Sigmoid colon (tissue), 4 donors: Measurements from ENCODE around the gene SDK2.

ENCODE experiments used
- POLR2AphosphoS5 ChIP-seq, 4 donors: sonication (generic); formaldehyde crosslinking; IDR thresholded peaks; one replicate each; pipeline ENCODE4 v1.6.1; 2017; ENCODE audit warnings: antibody characterized with exemption in 4 of 4
- TF ChIP-seq, protein P1 (sequence below), 4 experiments: fragments of 450-650 bp in 3 of 4; fragments of 200-600 bp in 1 of 4; IDR thresholded peaks; one replicate each; pipeline ENCODE4 v1.5.1; 2016 to 2019; ENCODE audit warnings: antibody characterized with exemption in 4 of 4, mild to moderate bottlenecking in 3 of 4, moderate library complexity in 2 of 4

- TF ChIP-seq POLR2AphosphoS5 (IDR thresholded peaks at IDR 0.05), result no peak
- TF ChIP-seq, protein P1, sequence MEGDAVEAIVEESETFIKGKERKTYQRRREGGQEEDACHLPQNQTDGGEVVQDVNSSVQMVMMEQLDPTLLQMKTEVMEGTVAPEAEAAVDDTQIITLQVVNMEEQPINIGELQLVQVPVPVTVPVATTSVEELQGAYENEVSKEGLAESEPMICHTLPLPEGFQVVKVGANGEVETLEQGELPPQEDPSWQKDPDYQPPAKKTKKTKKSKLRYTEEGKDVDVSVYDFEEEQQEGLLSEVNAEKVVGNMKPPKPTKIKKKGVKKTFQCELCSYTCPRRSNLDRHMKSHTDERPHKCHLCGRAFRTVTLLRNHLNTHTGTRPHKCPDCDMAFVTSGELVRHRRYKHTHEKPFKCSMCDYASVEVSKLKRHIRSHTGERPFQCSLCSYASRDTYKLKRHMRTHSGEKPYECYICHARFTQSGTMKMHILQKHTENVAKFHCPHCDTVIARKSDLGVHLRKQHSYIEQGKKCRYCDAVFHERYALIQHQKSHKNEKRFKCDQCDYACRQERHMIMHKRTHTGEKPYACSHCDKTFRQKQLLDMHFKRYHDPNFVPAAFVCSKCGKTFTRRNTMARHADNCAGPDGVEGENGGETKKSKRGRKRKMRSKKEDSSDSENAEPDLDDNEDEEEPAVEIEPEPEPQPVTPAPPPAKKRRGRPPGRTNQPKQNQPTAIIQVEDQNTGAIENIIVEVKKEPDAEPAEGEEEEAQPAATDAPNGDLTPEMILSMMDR (IDR thresholded peaks at IDR 0.05), result no peak
Measured at GRCh38 chr17:73638556-73638955, 5.7 kb downstream of the SDK2 start.
